GM12874 (cell line): ENCODE measurements around the gene DLGAP4.

Experiments
- CTCF ChIP-seq: IDR thresholded peaks from 2 replicates; pipeline ENCODE4 v1.5.1; 2011; ENCODE audit warnings: low read depth, mild to moderate bottlenecking, control low read depth, low read length, moderate library complexity; ENCODE audit not compliant: insufficient read depth

Gene DLGAP4

GRCh38 chr20:36299459-36299858, 6.7 kb upstream of the DLGAP4 start:
- TF ChIP-seq CTCF = no peak

- TF ChIP-seq CTCF = no peak
Observed at GRCh38 chr20:36301359-36302119, 4.6 kb upstream of the DLGAP4 start.

GRCh38 chr20:36303020-36303595, 3.0 kb upstream of the DLGAP4 start:
- no peak for TF ChIP-seq CTCF

GRCh38 chr20:36303831-36304230, 2.3 kb upstream of the DLGAP4 start:
- TF ChIP-seq CTCF = no peak

GRCh38 chr20:36304786-36305495, 1.2 kb upstream of the DLGAP4 start:
- no peak for TF ChIP-seq CTCF

GRCh38 chr20:36306553-36307411, 643 bp downstream of the DLGAP4 start:
- TF ChIP-seq CTCF = no peak
